A673 (cell line): ENCODE measurements around the gene ASTL. TPM values are rescaled to one million over a fixed set of nuclear protein-coding genes. Genes with fewer than 3 reads are reported as not detected.

Experiments
- BruUV-seq: library from RNA; stranded (reverse); fragments of 400-500 nt; replicated peaks from 2 replicates; lab custom pipeline; 2021; lab: Mats Ljungman, UMichigan
- CTCF ChIA-PET: fragments of 300-600 bp; sonication (Branson Sonifier 250); formaldehyde crosslinking; loops from one replicate; lab custom pipeline; 2022; ENCODE audit warnings: antibody characterized with exemption; lab: Charles Lee
- POLR2A ChIA-PET: fragments of 300-600 bp; sonication (Branson Sonifier 250); formaldehyde crosslinking; loops from one replicate; lab custom pipeline; 2022; ENCODE audit warnings: antibody characterized with exemption; ENCODE audit not compliant: low non-redundant PET; lab: Charles Lee
- DNase-seq: peaks from one replicate; pipeline ENCODE4 v3.0.0-alpha.2; 2015; ENCODE audit warnings: low spot score
- H3K27ac ChIP-seq: fragments of 200-600 bp; sonication (generic); 2 replicates; pipeline ENCODE4 v1.5.1; 2016; ENCODE audit warnings: mixed run types, low read depth, mild to moderate bottlenecking, mixed read lengths, antibody characterized with exemption, low read length; ENCODE audit not compliant: poor library complexity, severe bottlenecking
- H3K27me3 ChIP-seq: fragments of 200-600 bp; sonication (generic); replicated peaks from 2 replicates; pipeline ENCODE4 v1.6.1; 2017; ENCODE audit warnings: mixed run types, low read depth, mild to moderate bottlenecking, mixed read lengths, antibody characterized with exemption, low read length; ENCODE audit not compliant: insufficient read depth, poor library complexity
- H3K36me3 ChIP-seq: fragments of 200-600 bp; sonication (generic); 2 replicates; pipeline ENCODE4 v1.6.1; 2016; ENCODE audit warnings: mixed run types, mild to moderate bottlenecking, mixed read lengths, antibody characterized with exemption, low read length; ENCODE audit not compliant: insufficient read depth, poor library complexity, severe bottlenecking
- H3K4me1 ChIP-seq: fragments of 200-600 bp; sonication (generic); 2 replicates; pipeline ENCODE4 v1.6.1; 2017; ENCODE audit warnings: mixed run types, mild to moderate bottlenecking, mixed read lengths, antibody characterized with exemption, low read length; ENCODE audit not compliant: insufficient read depth, poor library complexity, severe bottlenecking
- H3K4me3 ChIP-seq: fragments of 200-600 bp; sonication (generic); 2 replicates; pipeline ENCODE4 v1.5.1; 2016; ENCODE audit warnings: low read depth, mixed run types, mild to moderate bottlenecking, mixed read lengths, low read length; ENCODE audit not compliant: poor library complexity, severe bottlenecking
- H3K9me3 ChIP-seq: fragments of 200-600 bp; sonication (generic); 2 replicates; pipeline ENCODE4 v1.6.1; 2016; ENCODE audit warnings: mixed run types, low read depth, mild to moderate bottlenecking, mixed read lengths, antibody characterized with exemption, low read length; ENCODE audit not compliant: poor library complexity, severe bottlenecking
- EZH2 ChIP-seq: fragments of 200-600 bp; sonication (generic); IDR thresholded peaks from 2 replicates; pipeline ENCODE4 v1.6.1; 2017; ENCODE audit warnings: borderline replicate concordance, low read depth, mild to moderate bottlenecking, mixed read lengths, antibody characterized with exemption, low read length; ENCODE audit not compliant: poor library complexity, severe bottlenecking
- intact Hi-C: fragments of 100-400 bp; cut with micrococcal nuclease; formaldehyde crosslinking; loops from one replicate; pipeline ENCODE4 v1.10.0; 2022; ENCODE audit not compliant: unreplicated experiment
- total RNA-seq: library from RNA; stranded (reverse); gene quantifications from 2 replicates; pipeline ENCODE4 v1.2.3, GENCODE V29; 2021
- TF ChIP-seq, protein P1 (sequence below): fragments of 300-800, 200-600 bp; sonication (generic); conservative IDR thresholded peaks from 2 replicates; pipeline ENCODE4 v1.5.1; 2017; ENCODE audit warnings: low read depth, mild to moderate bottlenecking, antibody characterized with exemption, low read length, moderate library complexity, mixed read lengths

Gene ASTL
- total RNA-seq, 1 experiment from 2014 or later, result not detected

DNA sequence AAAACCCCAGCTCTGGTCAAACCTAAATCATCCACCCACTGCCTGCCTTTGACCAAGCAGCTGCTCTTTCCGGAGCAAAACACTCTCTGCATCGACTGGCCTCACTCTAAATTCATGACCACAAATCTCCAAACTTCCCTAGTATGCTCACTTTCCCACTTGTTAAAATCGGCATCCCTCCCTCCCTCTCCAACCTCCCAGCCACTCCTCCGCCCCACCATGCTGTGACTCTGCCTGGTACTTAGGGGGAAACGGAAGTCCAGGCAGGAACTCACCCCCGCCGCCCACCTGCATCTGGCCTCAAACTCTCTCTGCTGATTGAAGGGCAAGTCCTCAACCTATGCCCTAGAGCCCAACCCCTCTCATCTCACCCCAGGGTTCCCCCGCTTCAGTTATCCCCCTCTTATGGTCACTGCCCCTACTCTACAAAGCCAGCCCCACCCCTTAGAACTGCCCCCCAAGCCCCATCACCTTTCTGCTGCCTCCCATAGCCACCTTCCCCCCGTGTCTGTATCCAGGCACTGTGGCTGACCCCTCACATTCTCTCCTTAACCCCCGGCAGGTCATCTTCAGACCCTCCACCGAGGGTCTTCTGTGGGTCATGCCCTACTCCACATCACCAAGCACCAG is 18.1 kb downstream of the ASTL start:
- intact Hi-C loops, result no loop called here
- no peaks in the 10 kb centered on the region for H3K36me3 ChIP-seq
- no peak overlapping the region for H3K4me3 ChIP-seq
- peaks cover 3% of the 10 kb centered on the region for H3K27me3 ChIP-seq
- no peaks in the 10 kb centered on the region for H3K9me3 ChIP-seq
- no TSS peak for BruUV-seq
- no peak for TF ChIP-seq EZH2
- TF ChIP-seq, protein P1, sequence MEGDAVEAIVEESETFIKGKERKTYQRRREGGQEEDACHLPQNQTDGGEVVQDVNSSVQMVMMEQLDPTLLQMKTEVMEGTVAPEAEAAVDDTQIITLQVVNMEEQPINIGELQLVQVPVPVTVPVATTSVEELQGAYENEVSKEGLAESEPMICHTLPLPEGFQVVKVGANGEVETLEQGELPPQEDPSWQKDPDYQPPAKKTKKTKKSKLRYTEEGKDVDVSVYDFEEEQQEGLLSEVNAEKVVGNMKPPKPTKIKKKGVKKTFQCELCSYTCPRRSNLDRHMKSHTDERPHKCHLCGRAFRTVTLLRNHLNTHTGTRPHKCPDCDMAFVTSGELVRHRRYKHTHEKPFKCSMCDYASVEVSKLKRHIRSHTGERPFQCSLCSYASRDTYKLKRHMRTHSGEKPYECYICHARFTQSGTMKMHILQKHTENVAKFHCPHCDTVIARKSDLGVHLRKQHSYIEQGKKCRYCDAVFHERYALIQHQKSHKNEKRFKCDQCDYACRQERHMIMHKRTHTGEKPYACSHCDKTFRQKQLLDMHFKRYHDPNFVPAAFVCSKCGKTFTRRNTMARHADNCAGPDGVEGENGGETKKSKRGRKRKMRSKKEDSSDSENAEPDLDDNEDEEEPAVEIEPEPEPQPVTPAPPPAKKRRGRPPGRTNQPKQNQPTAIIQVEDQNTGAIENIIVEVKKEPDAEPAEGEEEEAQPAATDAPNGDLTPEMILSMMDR, result no peak
- DNase-seq, result no peak
- ChIA-PET CTCF (no interaction called here), POLR2A (no interaction called here)
- H3K27ac ChIP-seq, result no peak overlapping the region
- H3K4me1 ChIP-seq, result no peaks in the 10 kb centered on the region

- POLR2A ChIA-PET, result no interaction called here
- CTCF ChIA-PET, result no interaction called here
- DNase-seq, result no peak
- no TSS peak for BruUV-seq
- no peak overlapping the region for H3K27ac ChIP-seq
- H3K27me3 ChIP-seq, result peaks cover 3% of the 10 kb centered on the region
- H3K4me1 ChIP-seq, result no peaks in the 10 kb centered on the region
- no peaks in the 10 kb centered on the region for H3K9me3 ChIP-seq
- H3K4me3 ChIP-seq, result no peak overlapping the region
- TF ChIP-seq EZH2, result no peak
- TF ChIP-seq, protein P1, result no peak
- intact Hi-C loops, result loop anchor here (10.0 kb wide), 1 partner anchor 55 kb away; no protein-coding TSS in a partner anchor
- H3K36me3 ChIP-seq, result no peaks in the 10 kb centered on the region
Observed at GRCh38 chr2:96119389-96119751, 18.9 kb downstream of the ASTL start.

DNA sequence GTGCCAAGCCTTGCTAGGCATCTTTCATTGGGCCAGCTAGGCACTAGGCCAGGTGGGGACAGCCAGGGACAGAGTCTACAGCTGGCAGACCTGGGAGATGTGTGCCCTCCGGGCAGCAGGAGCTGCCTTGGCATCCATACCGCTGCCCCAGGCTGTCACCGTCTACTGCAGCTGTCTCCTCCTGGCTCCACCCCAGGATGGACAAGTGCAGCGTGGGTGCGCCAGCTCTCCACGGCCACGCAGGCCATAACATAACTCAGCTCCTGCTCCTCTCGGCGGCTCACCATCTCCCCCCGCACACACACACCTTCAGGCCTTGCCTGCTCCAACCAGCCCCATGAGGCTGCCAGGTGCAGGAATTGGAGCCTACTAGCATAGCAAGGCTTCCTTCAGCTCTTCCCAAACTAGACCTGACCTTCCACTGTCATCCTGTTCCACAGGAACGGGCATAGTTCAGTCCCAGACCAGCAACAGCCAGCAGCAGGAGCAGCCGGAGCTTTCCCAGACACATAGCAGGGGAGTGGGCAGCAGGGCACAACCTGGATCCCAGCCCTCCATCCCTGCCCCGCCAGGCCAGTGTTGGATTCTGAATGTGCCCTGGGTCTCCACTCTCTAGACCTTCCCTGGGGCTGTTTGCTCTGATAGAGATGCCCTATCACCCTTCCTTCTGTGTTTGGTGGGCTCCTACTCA is 19.5 kb downstream of the ASTL start:
- Histone ChIP-seq H3K9me3 (no peaks in the 10 kb centered on the region), H3K27me3 (peaks cover 3% of the 10 kb centered on the region), H3K36me3 (no peaks in the 10 kb centered on the region), H3K4me3 (no peak overlapping the region), H3K4me1 (no peaks in the 10 kb centered on the region), H3K27ac (no peak overlapping the region)
- ChIA-PET POLR2A (no interaction called here), CTCF (interaction anchor here (1.2 kb wide), 1 partner anchor 55 kb away, joined by 3 read pairs; no protein-coding TSS in a partner anchor)
- intact Hi-C loops, result loop anchor here (10.0 kb wide), 1 partner anchor 56 kb away; no protein-coding TSS in a partner anchor
- DNase-seq, result no peak
- no TSS peak for BruUV-seq
- TF ChIP-seq EZH2, result no peak
- TF ChIP-seq, protein P1, result no peak
